Globus pallidus (tissue), 1 donor: ENCODE results near the gene PGLYRP2.

Experiments used
- DNase-seq: peaks from one replicate; pipeline ENCODE4 v3.0.0-alpha.2; 2015; ENCODE audit warnings: low spot score

The PGLYRP2 gene

DNA sequence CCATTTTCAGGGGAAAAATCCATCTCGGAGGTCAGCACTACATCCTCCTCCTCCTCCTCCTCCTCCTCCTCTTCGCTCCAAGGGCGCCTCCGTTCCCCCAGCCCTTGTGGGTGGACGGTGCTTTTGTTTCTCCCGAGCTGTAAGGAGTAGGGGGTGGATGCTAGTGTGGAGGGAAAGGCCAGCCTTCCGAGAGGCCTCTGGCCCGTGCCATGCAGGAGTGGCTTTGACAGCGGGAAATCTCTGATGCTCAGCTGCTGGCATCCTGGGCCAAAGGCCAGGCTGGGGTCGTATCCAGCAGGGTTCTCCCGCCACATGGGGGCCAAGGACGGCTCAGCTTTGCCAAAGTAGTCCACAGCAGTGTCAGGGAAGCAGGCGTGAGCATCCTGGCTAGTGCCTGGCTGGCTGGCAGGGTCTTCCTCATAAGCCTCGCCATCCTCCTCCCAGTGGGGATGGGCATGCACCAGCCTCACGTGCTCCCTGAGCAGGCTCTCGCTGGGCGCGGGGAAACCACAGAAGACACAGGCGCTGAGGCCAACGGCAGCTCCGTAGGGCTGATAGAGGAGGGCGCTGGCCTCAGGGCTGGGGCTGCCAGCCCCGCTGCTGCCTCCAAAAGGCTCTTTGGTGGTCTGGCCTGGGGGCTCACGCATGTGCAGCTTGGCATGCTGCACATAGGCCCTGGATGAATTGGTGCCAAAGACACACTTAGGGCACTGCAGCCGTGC is 40.1 kb downstream of the PGLYRP2 start:
- DNase-seq: no peak

DNA sequence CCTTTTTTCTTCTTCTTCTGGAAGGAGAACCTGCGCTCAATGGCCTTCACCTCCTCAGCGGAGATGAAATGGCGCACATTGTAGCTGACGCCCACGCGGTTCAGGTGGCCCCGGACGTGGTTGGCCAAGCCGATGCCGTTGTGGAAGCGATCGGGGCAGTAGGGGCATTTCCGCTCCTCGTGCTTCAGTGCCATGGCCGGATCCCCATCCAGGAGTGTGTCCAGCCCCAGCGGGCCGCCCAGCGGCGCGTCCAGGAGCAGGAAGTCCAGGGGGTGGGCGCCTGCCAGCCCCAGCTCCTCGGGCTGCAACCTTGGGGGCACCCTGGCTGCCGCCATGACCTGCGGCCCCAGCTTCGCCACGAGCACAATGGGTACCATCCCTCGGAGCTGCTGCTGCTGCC is 40.7 kb downstream of the PGLYRP2 start:
- no peak for DNase-seq

DNA sequence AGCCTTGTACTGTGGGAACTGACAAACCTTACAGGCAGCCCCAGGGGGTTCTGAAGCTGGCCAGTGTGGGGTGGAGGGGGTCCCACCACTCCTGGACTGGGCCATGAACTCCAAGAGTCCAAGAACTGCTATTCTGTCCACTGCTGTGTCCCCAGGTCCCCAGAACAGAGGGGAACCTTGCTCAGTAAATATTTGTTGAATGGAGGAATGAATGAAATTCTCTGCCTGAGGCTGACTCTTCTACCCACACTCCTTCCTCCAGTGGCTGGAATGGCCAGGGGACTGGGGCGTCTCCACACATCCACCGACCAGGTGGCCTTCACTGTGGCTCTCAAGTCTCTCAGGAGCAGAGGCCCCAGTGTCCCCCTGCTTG is 41.2 kb downstream of the PGLYRP2 start:
- no peak for DNase-seq

DNA sequence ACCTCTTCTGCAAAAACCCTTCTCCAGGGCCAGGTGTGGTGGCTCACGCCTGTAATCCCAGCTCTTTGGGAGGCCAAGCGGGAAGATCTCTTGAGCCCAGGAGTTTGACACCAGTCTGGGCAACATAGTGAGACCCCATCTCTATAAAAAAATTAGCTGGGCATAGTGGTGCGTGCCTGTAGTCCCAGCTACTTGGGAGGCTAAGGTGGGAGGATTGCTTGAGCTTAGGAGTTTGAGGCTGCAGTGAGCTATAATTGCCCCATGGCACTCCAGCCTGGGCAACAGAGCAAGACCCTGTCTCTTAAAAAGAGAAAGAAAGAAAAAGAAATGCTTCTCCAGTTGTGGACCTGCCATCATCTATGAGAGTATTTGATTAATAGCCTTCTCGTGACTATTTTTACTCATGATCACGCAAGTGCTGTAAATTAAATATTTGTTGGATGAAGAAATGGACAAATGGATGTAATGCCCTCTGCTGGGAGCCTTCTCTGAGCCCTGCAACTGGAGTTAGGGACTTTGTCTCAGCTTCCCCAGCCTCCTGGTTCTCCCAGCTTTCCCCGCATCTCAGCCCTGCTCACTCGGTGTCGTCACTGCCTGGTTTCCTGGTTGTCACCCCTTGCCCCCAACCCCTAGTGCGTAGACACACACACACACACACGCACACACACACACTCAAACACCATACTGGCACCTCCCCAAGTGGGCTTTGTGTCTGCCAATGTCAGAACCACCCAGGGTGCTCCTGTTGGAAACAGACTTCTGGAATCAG is 41.8 kb downstream of the PGLYRP2 start:
- no peak for DNase-seq

DNA sequence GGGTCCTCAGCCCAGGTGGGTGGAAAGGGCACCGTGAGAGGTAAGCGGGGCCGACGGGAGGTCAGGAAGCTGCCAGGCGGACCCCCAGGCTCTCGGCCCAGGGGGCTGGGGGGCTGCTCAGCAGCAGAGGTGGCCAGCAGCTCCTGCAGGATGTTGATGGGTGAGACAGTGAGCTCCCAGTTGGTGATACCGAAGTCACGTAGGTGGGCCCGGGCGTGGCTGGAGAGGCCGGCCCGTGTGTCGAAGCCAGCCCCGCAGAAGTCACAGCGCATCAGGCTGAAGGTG is 42.5 kb downstream of the PGLYRP2 start:
- no peak for DNase-seq

DNA sequence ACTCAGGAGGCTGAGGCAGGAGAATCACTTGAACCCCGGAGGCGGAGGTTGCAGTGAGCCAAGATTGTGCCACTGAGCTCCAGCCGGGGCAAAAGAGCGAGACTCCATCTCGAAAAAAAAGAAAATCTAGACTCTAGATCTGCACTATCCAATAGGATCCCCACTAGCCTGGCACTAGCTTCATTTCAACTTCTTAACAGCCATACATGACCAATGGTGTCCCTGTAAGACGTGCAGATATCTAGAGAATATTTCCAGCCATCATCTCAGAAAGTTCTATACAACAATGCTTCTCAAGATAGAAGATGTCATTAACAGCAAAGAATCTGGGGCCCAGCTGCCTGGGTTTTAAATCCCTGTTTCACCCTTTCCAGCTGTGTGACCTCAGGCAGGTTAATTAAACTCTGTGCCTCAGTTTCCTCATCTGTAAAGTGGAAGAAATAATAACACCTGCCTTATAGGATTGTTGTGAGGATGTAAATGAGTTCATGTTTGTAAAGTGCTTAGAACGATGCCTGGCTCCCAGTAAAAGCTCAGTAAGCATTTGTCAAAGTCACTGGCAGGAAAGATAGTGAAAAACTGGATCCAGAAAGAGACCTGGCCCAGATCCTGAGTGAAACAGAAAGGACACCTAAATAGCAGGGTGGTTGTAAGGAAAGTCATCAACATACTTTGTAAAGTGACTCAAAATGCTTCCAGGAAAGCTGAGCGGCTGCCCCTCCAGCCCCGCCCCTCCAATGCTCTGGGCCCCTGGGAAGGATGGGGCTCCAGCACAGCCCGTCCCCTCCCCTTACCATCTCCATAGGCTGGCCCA is 43.1 kb downstream of the PGLYRP2 start:
- no peak for DNase-seq

DNA sequence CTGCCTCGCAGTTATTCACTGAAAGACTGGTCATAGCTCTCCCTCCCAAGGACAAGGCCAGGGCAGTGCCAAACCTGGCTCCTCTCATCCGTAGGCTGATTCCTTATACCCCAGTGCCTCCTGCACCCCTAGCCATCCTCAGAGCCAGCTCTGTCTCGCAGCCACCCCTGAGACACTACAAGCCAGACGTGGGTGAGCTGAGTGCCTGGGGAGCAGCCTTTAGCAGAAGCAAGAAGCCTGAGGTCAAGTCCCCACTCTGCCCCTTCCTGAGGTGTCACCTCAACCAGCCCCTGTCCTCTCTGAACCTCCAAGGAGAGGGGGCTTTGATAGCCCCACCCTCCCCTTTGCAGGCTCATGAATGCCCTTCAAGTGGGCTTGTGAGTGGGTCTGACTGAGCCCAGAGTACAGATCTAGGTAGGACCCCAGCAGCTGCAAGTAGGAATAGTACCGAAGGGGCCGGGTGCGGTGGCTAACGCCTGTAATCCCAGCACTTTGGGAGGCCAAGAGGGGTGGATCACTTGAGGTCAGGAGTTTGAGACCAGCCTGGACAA is 45.7 kb downstream of the PGLYRP2 start:
- no peak for DNase-seq

DNA sequence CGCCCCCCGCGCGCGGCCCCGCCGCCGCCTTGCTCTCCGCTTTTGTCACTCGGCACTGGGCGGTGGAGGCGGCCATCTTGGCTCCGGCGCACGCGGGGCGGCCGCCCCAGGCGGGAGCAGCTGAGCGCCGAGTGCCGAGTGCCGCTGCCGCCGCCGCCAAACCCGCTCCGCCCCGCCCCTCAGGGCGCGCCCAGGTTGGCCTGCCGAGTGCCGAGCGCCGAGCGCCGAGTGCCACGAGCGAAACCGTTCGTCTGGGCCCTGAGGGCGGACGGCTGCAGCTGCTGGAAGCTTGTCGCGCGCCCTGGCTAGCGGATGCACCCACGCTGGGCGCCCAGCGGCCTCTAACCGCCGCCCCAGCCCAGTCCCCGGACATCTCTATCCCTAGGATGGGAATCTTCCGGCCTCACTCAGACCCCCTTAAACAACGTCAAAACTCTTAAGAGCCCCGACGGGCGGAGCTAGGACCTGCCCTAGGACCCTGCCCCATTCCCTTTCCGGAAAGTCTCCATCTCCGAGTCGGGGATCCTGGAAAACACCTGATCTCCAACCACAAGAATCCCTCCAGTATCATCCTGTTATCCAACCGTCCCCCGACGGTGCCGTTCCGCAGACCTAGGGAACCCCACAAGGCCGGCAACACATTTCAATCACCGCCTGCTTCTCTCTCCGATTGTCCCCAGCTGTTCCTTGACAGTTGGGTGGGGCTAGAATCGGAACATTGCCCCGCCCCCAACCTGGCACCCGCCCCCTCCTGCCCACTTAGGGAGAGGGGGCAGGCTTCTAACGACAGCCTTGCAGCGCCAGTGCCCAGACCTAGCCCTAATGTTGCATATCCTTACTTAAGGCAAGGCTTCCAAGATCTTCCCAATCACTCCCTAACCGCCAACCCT is 46.4 kb downstream of the PGLYRP2 start:
- peak; percentile 84 for DNase-seq

DNA sequence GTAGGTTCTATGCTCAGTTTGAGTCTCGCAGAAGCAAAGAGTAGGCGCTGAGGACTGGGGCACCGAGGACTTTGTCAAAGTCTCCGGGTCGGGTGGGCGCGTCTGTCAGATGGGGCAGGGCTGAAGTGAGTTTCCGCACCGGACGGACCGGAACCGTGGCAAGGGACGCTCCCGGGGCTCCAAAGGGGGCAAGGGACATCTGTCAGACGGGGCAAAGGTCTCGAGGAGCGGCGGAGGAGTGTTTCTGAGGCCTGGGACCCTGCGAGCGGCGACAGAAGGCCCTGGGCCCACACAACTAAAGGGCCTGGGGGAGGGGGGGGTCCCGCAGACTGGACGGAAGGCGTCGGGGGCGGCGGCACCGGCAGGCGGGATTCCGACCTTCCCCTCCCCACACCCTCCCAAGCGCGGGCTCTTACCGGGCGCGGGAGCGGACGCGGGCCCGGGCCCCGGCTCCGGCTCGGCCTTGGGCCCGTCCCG is 47.2 kb downstream of the PGLYRP2 start:
- DNase-seq: no peak

DNA sequence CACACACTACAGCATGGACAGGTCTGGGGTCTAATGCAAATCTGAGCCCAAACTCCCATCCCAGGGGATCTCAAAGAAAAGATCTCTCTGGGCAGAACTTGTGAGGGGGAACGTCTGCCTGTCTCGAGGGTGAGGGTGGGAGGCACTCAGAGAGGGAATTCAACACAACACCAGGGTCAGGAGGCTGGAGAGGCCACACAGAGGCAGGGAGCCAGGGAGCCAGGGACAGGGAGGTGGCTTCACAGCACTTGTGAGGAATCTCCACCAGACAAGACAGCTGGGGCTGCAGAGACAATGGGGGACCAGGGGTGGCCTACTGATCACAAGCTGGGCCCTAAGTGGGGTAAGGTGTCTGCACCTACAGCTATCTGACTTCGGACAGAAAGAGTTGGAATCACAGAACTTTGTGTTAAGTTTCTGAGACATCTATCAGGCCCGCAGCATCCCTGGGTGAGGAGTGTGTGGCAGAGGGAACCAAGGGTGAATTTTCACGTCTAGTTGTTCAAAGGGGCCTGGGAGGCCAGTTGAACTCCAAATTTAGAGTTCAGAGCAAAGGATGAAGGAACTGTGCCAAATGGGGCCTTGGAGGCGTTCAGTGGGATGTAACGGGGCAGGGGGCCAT is 47.8 kb downstream of the PGLYRP2 start:
- DNase-seq: no peak

DNA sequence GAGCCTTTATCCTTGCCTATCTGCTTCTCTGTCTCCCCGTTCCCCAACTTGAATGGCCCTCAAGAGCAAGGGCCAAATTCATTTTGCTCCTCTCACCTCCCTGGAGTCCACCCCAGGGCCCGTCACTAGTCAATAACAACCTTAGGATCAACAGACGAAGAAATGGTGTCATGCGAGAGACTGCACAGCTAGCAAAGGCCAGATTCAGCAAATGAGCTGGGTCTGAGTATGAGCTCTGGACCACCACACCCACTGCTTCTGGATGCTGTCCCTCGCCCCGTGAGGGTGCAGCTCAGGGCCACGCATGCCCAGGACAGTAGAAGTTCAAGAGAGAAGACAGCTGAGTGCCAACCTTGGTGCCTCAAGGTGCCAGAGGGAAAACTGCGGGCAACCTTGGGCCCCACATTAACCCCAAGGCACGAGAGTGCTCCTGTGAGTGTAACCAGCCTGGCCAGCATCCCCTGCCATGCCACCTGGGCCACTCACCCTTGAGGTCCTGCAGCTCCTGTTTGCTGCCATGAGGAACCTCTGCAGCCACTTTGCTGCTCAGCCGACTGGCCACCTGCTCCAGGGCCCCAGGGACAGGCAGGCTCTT is 48.7 kb downstream of the PGLYRP2 start:
- no peak for DNase-seq

DNA sequence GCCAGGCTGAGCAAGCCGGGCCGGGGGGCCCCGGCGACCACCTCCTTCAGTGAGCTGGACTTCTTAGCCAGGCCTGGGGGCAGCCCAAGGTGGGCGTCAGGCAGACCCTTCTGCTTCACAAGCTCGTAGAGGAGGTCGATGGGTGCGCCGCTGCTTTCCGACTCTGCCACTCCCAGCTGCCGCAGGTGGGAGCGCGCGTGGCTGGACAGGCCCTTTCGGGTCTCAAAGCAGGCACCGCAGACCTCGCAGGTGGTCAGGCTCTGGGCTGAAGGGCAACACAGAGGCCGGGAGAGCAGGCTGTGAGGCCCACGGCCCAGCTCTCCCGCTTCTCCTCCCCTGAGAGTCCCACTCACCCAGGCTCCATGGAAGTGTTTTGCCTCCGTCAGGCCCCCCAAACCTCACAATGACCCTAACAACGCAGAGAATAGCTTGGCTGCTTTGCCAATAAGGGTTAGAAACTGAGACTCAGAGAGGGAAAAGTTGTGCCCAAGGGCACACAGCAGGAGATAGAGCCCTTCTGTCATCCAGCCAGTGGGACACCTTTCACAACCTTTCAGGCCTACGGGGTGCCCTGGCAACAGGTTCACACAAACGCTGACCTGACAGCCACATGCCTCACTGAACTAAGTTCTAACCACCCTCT is 49.4 kb downstream of the PGLYRP2 start:
- no peak for DNase-seq

DNA sequence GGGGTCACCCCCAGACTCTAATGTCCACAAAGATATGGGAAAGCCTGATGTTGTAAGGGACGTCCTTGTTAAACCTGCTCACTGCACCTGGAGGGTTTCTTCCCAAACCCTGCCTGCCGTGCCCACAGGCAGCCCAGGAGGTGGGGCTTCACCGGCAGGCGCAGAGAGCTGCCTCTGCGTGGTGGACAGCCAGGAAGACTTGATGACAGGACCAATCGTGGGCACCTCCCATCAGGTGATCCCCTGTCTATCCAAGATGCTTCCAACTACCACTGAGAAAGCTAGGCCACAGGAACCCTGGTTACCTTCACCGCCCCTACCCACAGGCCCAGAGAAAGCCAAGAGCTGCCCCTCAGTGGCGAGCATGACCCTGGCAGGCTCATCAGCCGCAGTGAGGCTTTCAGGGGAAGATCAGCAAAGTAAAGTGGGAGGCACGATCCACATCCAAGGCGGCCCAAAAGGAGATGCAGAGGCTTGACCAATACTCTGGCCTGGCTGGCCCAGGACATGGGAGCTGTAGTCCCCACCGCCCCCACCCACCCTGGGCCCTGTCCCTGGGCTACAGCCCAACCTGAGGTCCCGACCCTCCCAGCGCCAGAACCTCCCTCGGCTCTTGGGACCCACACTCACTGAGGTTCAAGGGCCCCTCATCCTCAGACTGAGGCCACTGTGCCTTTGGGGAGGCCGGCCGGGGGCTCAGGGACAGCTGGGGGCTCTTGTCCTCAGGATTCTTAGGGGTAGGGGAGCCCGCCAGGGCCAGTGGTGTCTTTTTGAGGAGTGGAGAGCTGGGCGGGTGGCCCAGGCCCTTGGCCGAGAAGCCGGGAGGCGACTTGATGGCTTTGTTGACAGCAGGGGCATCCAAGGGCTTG is 50.1 kb downstream of the PGLYRP2 start:
- DNase-seq: no peak

DNA sequence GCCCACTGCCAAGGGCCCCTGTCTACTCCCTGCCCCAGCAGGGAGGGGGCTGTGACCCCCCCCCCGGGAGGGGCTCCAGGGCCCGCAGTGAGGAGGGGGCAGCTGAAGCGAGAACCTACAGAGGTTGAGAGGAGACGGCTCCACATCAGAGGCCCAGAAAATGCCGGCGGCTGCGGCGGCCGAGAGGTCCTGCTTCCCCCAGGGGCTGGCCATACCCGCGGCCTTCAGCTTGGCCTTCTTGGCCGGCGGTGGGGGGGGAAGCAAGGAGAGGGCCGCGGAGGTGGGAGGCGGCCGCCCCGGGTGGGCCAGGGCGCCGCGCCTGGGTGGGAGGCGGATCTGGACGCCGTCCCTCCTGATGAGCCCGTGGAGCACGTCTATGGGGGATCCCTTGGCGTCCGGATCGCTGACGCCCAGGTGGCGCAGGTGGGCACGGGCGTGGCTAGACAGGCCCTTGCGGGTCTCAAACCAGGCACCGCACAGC is 51.3 kb downstream of the PGLYRP2 start:
- DNase-seq: no peak

DNA sequence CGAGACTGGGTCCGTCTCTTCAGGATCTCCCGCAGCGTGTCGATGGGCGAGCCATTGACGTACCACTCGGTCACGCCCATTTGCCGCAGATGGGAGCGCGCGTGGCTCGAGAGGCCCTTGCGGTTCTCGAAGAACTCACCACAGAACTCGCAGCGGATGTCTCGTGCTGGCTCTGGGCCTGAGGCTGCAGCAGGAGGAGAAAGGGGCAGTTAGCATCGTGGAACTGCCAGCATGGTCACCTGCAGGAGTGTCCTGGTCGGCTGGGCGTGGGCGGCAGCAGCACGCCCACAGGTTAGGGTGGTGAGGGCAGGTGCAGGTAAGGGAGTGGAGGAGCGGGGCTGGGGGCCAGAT is 52.0 kb downstream of the PGLYRP2 start:
- no peak for DNase-seq

DNA sequence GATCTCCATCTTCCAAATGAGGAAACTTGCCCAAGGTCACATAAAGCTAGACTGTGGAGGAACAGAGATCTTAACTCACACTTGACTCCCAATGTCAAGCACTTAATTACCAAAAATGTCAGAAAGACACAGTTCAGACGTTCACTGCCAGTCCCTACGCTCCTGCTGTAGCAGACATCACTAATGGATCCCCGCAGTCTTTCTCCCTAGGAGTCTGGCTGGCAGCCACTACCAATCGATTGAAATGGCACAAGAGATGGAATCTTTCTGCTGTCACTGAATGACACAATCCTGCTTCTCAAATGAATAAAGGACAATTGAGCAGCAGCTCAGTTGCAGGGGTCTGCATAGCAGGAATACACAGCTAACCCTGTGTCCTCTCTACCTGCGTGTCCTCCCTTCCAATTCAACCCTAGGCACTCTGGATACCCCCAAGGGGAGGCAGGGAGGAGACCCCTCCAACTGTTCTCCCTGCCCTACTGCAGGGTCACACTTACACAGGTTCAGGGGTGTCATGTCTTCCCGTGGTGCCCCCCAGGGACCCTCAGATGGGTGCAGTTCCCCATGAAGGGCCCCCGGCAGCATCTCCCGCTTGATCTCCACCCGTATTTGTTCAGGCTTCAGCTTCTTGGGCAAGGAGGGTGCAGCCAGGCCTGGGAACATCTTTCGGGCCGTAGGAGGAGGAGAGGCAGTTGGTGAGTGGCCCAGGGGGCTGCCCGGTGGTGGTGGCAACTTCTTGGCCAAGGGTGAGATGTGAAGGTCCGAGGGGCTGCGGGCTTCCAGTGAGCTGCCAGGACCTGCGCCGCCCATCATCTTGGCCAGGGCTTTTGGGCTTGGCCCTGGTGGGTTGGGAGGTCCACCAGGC is 52.6 kb downstream of the PGLYRP2 start:
- no peak for DNase-seq

DNA sequence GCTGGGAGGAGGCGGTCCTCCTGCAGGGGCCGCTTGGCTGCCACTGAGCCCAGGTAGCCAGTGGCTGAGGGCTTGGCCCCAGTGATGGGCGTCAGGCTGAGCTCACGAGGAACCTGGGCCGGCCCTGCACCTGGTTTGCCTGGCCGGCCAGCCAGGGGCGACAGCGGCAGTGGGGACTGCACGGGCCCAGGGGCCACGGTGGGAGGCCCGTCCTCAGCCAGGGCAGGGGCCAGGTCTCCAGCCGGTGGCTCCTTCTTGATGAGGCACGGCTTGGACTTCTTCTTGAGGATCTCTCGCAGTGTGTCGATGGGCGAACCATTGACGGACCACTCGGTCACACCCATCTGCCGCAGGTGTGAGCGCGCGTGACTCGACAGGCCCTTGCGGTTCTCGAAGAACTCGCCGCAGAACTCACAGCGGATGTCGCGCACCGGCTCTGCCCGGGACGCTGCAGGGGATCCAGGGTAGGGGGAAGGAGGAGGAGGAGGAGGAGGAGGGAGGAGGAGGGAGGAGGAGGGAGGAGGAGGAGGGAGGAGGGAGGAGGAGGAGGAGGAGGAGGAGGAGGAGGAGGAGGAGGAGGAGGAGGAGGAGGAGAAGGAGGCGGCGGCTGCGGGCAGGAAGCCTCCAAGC is 53.9 kb downstream of the PGLYRP2 start:
- no peak for DNase-seq
